Activated CD8-positive, alpha-beta memory T cell treated with anti-CD3 and anti-CD28 coated beads for 1 hour (primary cell): ENCODE results near the gene MRPL51.
"Not testable (repeated sequence)": the region's sequence is repeated elsewhere in the genome, so short reads cannot be mapped to it uniquely, and the experiment has no call there.

ENCODE experiments used
- DNase-seq, 2 donors: peaks; one replicate each; pipeline ENCODE4 v3.0.0-alpha.2; 2020; ENCODE audit warnings: low read depth in 1 of 2; ENCODE audit errors: extremely low read depth in 1 of 2

The MRPL51 gene

GRCh38 chr12:6489449-6489848, 3.6 kb downstream of the MRPL51 start:
- no peak for DNase-seq

- DNase-seq: no peak
Measured at GRCh38 chr12:6488240-6488639, 4.8 kb downstream of the MRPL51 start.

- no peak for DNase-seq
Measured at GRCh38 chr12:6478416-6478815, 14.6 kb downstream of the MRPL51 start.

- DNase-seq: not testable (repeated sequence)
Measured at GRCh38 chr12:6477601-6478377, 15.3 kb downstream of the MRPL51 start.

GRCh38 chr12:6476489-6476888, 16.6 kb downstream of the MRPL51 start:
- DNase-seq: no peak

- DNase-seq: not testable (repeated sequence)
Measured at GRCh38 chr12:6475233-6475975, 17.7 kb downstream of the MRPL51 start.

GRCh38 chr12:6472491-6472890, 20.6 kb downstream of the MRPL51 start:
- DNase-seq: no peak

GRCh38 chr12:6471989-6472360, 21.1 kb downstream of the MRPL51 start:
- no peak for DNase-seq

GRCh38 chr12:6470375-6471163, 22.5 kb downstream of the MRPL51 start, which contains the start of gene VAMP1:
TSS of gene VAMP1 (minus strand) at chr12:6470677. CDS start at chr12:6470531, 146 bp downstream.
- DNase-seq: peak; percentile 94 to 96

- no peak for DNase-seq
Measured at GRCh38 chr12:6469609-6470374, 23.3 kb downstream of the MRPL51 start.

- no peak for DNase-seq
Measured at GRCh38 chr12:6469092-6469491, 24.0 kb downstream of the MRPL51 start.

GRCh38 chr12:6468283-6468575, 24.8 kb downstream of the MRPL51 start:
- DNase-seq: no peak

- not testable (repeated sequence) for DNase-seq
Measured at GRCh38 chr12:6467571-6468282, 25.3 kb downstream of the MRPL51 start.

- DNase-seq: not testable (repeated sequence)
Measured at GRCh38 chr12:6466751-6467150, 26.3 kb downstream of the MRPL51 start.

GRCh38 chr12:6466184-6466573, 26.9 kb downstream of the MRPL51 start:
- no peak for DNase-seq

GRCh38 chr12:6465467-6466183, 27.4 kb downstream of the MRPL51 start:
- DNase-seq: no peak

- DNase-seq: no peak
Measured at GRCh38 chr12:6464531-6464930, 28.5 kb downstream of the MRPL51 start.

GRCh38 chr12:6463858-6464257, 29.2 kb downstream of the MRPL51 start:
- DNase-seq: no peak

GRCh38 chr12:6463216-6463615, 29.8 kb downstream of the MRPL51 start:
- DNase-seq: no peak
